DMS114 treated with DMSO at 0.1 percent for 48 hours (cell line): ENCODE results near the gene LYPLA2.
"Not testable (repeated sequence)": the region's sequence is repeated elsewhere in the genome, so short reads cannot be mapped to it uniquely, and the experiment has no call there.

Source experiments
- DNase-seq: peaks from one replicate; lab custom pipeline; 2025; ENCODE audit not compliant: unreplicated experiment; lab: John Stamatoyannopoulos, UW

LYPLA2 gene

GRCh38 chr1:23799570-23800399 lies 8.8 kb downstream of the LYPLA2 start:
- DNase-seq = no peak

GRCh38 chr1:23800400-23801337 lies 9.7 kb downstream of the LYPLA2 start, which contains the start of gene GALE:
GALE (minus strand) TSS chr1:23800754; CDS start chr1:23799007, 1,747 bp downstream.
- DNase-seq = peak; percentile 78

- no peak for DNase-seq
Observed at GRCh38 chr1:23801338-23801748, 10.4 kb downstream of the LYPLA2 start.

GRCh38 chr1:23801876-23802275 lies 10.9 kb downstream of the LYPLA2 start:
- DNase-seq = no peak

- DNase-seq = not testable (repeated sequence)
Observed at GRCh38 chr1:23802809-23803342, 11.9 kb downstream of the LYPLA2 start.

GRCh38 chr1:23803674-23804073 lies 12.7 kb downstream of the LYPLA2 start:
- no peak for DNase-seq

GRCh38 chr1:23804183-23804835 lies 13.4 kb downstream of the LYPLA2 start:
- no peak for DNase-seq

- DNase-seq = no peak
Observed at GRCh38 chr1:23805025-23805424, 14.1 kb downstream of the LYPLA2 start.

GRCh38 chr1:23806280-23806679 lies 15.3 kb downstream of the LYPLA2 start:
- DNase-seq = no peak

- no peak for DNase-seq
Observed at GRCh38 chr1:23807453-23807852, 16.5 kb downstream of the LYPLA2 start.

GRCh38 chr1:23809751-23810171 lies 18.8 kb downstream of the LYPLA2 start:
- peak; percentile 56 for DNase-seq

- DNase-seq = no peak
Observed at GRCh38 chr1:23810818-23811540, 20.0 kb downstream of the LYPLA2 start.

GRCh38 chr1:23814016-23814415 lies 23.1 kb downstream of the LYPLA2 start:
- no peak for DNase-seq

GRCh38 chr1:23816361-23816760 lies 25.4 kb downstream of the LYPLA2 start:
- DNase-seq = no peak

- DNase-seq = no peak
Observed at GRCh38 chr1:23816906-23817305, 26.0 kb downstream of the LYPLA2 start.

GRCh38 chr1:23817633-23818032 lies 26.7 kb downstream of the LYPLA2 start:
- DNase-seq = no peak

- DNase-seq = no peak
Observed at GRCh38 chr1:23823767-23824166, 32.8 kb downstream of the LYPLA2 start.

- no peak for DNase-seq
Observed at GRCh38 chr1:23824711-23825075, 33.7 kb downstream of the LYPLA2 start.

GRCh38 chr1:23825076-23825761 lies 34.3 kb downstream of the LYPLA2 start, which contains the start of gene HMGCL:
HMGCL (minus strand) TSS chr1:23825429; CDS start chr1:23825415, 14 bp downstream.
- peak; percentile 82 for DNase-seq
